Lower leg skin (tissue), 4 donors: ENCODE measurements around the gene EMSY. TPM values are rescaled to one million over a fixed set of nuclear protein-coding genes. Genes with fewer than 3 reads are reported as not detected.

Experiments used
- DNase-seq, 2 donors: peaks; one replicate each; pipeline ENCODE4 v3.0.0-alpha.2; 2019; ENCODE audit warnings: low spot score in 2 of 2
- H3K4me3 ChIP-seq: fragments of 200-600 bp; sonication (generic); 2 replicates; pipeline ENCODE4 v1.5.1; 2017; ENCODE audit warnings: mild to moderate bottlenecking, low read depth; ENCODE audit not compliant: poor library complexity, severe bottlenecking
- CTCF ChIP-seq, 3 donors: fragments of 450-650 bp; IDR thresholded peaks; one replicate each; pipeline ENCODE4 v1.5.1; 2016; ENCODE audit warnings: antibody characterized with exemption in 3 of 3, mild to moderate bottlenecking in 3 of 3, moderate library complexity in 2 of 3
- POLR2A ChIP-seq, 2 donors: fragments of 450-650 bp; IDR thresholded peaks; one replicate each; pipeline ENCODE4 v1.6.1; 2016 to 2017; ENCODE audit warnings: antibody characterized with exemption in 2 of 2, mild to moderate bottlenecking in 1 of 2, moderate library complexity in 1 of 2
- WGBS, 2 donors: methylation state at CpG; one replicate each; pipeline ENCODE4 v1.1.5; 2018; 5-methylcytosine and 5-hydroxymethylcytosine counted together
- intact Hi-C: fragments of 100-400 bp; cut with DNase I; formaldehyde crosslinking; loops from one replicate; pipeline ENCODE4 v1.15.0; 2023; ENCODE audit warnings: low total_unique reads
- total RNA-seq, 4 donors: library from RNA; depleted of rRNA; stranded (reverse); fragments of >200 nt; gene quantifications; one replicate each; pipeline ENCODE4 v1.1.0, GENCODE V29; 2016

The EMSY gene
- total RNA-seq, 4 donors from 2014 or later = 12.8 to 45.0 (median 14.7) TPM

DNA sequence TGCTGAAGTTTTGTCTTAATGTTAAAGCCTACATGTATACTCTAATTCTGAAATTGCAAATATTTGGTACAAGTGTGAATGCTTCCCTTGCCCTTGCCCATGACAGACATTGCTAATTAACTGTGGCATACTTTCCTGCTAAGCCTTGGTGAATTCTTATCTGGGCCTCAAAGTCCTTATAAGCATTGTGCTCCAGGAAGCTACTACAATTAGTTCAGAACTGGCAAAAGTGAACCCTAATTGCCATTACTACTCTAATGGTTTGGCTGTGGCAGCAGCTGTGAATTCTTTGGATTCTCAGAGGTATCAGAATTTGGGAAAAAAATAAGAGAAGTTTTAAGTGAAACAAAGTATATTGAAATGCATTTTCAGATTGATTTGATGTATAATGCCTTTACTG, 24.3 kb downstream of the EMSY start:
- TF ChIP-seq CTCF (IDR thresholded peaks at IDR 0.05) (no peak), POLR2A (IDR thresholded peaks at IDR 0.05) (no peak)
- no peak overlapping the region for H3K4me3 ChIP-seq
- intact Hi-C loops = no loop called here
- no peak for DNase-seq

DNA sequence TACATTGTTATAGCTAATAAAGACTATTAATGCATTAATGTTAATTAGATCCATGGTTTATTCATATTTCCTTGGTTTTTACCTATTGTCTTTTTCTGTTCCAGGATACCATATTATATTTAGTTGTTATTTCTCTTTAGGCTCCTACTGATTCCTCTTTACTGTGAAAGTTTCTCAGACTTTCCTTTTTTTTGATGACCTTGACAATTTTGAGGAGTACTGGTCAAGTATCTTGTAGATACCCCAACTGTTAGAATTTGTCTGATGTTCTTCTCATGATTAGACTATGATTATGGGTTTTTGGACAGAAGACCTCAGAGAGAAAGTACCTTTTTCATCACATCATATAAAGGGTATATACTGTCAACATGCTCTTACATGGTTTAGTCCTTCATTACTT, 26.6 kb downstream of the EMSY start:
- intact Hi-C loops = no loop called here
- no peak for TF ChIP-seq POLR2A (IDR thresholded peaks at IDR 0.05)
- no peak for TF ChIP-seq CTCF (IDR thresholded peaks at IDR 0.05)
- DNase-seq = no peak

GRCh38 chr11:76480241-76480640, 35.4 kb downstream of the EMSY start:
- no peak overlapping the region for H3K4me3 ChIP-seq
- 95 to 97% methylated on average over 3 of the region's 3 CpGs for WGBS, 2 donors

More for the DNA sequence above, 26.6 kb downstream of the EMSY start:
- no peak overlapping the region for H3K4me3 ChIP-seq

DNA sequence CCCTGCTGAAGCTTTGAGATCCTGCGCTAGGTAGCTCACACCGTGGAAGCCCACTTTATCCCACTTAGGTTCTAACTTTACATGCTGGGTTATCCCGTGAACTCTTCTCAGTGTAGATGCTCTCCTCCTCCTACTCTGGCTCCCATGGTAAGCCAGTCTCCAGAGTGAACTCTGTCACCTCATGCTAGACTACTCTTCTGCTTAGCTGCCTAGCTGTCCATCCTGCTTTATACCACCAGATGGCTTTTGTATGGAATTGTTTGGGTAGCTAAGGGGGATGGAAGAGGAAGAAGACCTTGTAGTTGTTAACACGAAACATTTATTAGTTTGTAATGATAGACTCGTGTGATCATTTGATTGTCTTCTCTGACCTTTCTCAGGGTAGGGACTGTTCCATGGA, 46.8 kb downstream of the EMSY start:
- TF ChIP-seq CTCF (IDR thresholded peaks at IDR 0.05) (no peak), POLR2A (IDR thresholded peaks at IDR 0.05) (no peak)
- no peak overlapping the region for H3K4me3 ChIP-seq
- no peak for DNase-seq
- WGBS, 2 donors = 92 to 96% methylated on average over 5 of the region's 5 CpGs
- intact Hi-C loops = no loop called here

More at GRCh38 chr11:76480241-76480640, 35.4 kb downstream of the EMSY start:
- TF ChIP-seq POLR2A (IDR thresholded peaks at IDR 0.05) (no peak), CTCF (IDR thresholded peaks at IDR 0.05) (no peak)
- no peak for DNase-seq
- intact Hi-C loops = no loop called here

GRCh38 chr11:76493040-76493439, 48.2 kb downstream of the EMSY start:
- 88 to 91% methylated on average over 10 to 11 of the region's 12 CpGs for WGBS, 2 donors
- TF ChIP-seq POLR2A (IDR thresholded peaks at IDR 0.05) (no peak), CTCF (IDR thresholded peaks at IDR 0.05) (no peak)
- no peak for DNase-seq
- intact Hi-C loops = no loop called here
- H3K4me3 ChIP-seq = no peak overlapping the region
